CD4-positive, alpha-beta memory T cell (primary cell): ENCODE measurements around the gene EPHA8. TPM values are rescaled to one million over a fixed set of nuclear protein-coding genes. Genes with fewer than 3 reads are reported as not detected.

ENCODE experiments used
- CTCF ChIA-PET: fragments of 350-600 bp; sonication (Branson Sonifier 250); formaldehyde crosslinking; loops from one replicate; lab custom pipeline; 2021; ENCODE audit warnings: inconsistent platforms; ENCODE audit not compliant: partially characterized antibody; lab: Charles Lee
- POLR2A ChIA-PET: fragments of 350-600 bp; sonication (Branson Sonifier 250); formaldehyde crosslinking; loops from one replicate; lab custom pipeline; 2021; ENCODE audit not compliant: partially characterized antibody; lab: Charles Lee
- DNase-seq, 5 donors: peaks; one replicate each; pipeline versions ENCODE4 v3.0.0 to v3.0.0-alpha.2; 2020 to 2022; ENCODE audit warnings: mixed read lengths in 1 of 5
- H3K27ac ChIP-seq: one replicate; pipeline ENCODE4 v1.7.0; 2013; ENCODE audit warnings: low read depth, low read length
- H3K27me3 ChIP-seq: 2 replicates; pipeline ENCODE4 v1.7.0; 2013; ENCODE audit warnings: mild to moderate bottlenecking, low read length, moderate library complexity; ENCODE audit not compliant: insufficient read depth
- H3K36me3 ChIP-seq: 2 replicates; pipeline ENCODE4 v1.7.0; 2013; ENCODE audit warnings: mild to moderate bottlenecking, low read length, moderate library complexity; ENCODE audit not compliant: insufficient read depth
- H3K4me1 ChIP-seq: 2 replicates; pipeline ENCODE4 v1.7.0; 2013; ENCODE audit warnings: mild to moderate bottlenecking, low read length, moderate library complexity; ENCODE audit not compliant: insufficient read depth
- H3K4me3 ChIP-seq, 2 donors: one replicate each; pipeline ENCODE4 v1.7.0; 2013; ENCODE audit warnings: low read length in 2 of 2, mild to moderate bottlenecking in 1 of 2
- H3K9me3 ChIP-seq, 2 donors: one replicate each; pipeline ENCODE4 v1.7.0; 2013; ENCODE audit warnings: low read length in 2 of 2, control low read depth in 1 of 2; ENCODE audit not compliant: control insufficient read depth in 1 of 2
- H3K27ac Mint-ChIP-seq, 7 donors: one replicate each; pipeline ENCODE4 v1.8.0; 2020 to 2021; ENCODE audit warnings: mixed read lengths in 7 of 7, mild to moderate bottlenecking in 6 of 7, inconsistent platforms in 3 of 7, moderate library complexity in 3 of 7
- H3K27me3 Mint-ChIP-seq, 2 donors: one replicate each; pipeline ENCODE4 v1.8.0; 2020 to 2021; ENCODE audit warnings: mixed read lengths in 2 of 2
- H3K36me3 Mint-ChIP-seq, 2 donors: one replicate each; pipeline ENCODE4 v1.8.0; 2020 to 2021; ENCODE audit warnings: mixed read lengths in 2 of 2, inconsistent platforms in 1 of 2, mild to moderate bottlenecking in 1 of 2
- H3K4me1 Mint-ChIP-seq, 4 donors: one replicate each; pipeline ENCODE4 v1.8.0; 2020 to 2021; ENCODE audit warnings: mixed read lengths in 4 of 4, mild to moderate bottlenecking in 1 of 4
- H3K4me3 Mint-ChIP-seq, 8 donors: one replicate each; pipeline ENCODE4 v1.8.0; 2020 to 2021; ENCODE audit warnings: mixed read lengths in 8 of 8, mild to moderate bottlenecking in 7 of 8, moderate library complexity in 6 of 8, inconsistent platforms in 3 of 8
- H3K9me3 Mint-ChIP-seq, 8 donors: one replicate each; pipeline ENCODE4 v1.8.0; 2020 to 2021; ENCODE audit warnings: mixed read lengths in 8 of 8, mild to moderate bottlenecking in 5 of 8, inconsistent platforms in 3 of 8, moderate library complexity in 1 of 8
- intact Hi-C: fragments of 100-400 bp; cut with micrococcal nuclease; formaldehyde crosslinking; loops from one replicate; pipeline ENCODE4 v1.15.1; 2023
- polyA plus RNA-seq, 2 donors: library from polyadenylated mRNA; unstranded; fragments of 300-500 nt; fragmentation: Illumina TruSeq; gene quantifications; one replicate each; pipeline ENCODE4 v1.2.3, GENCODE V29; 2021
- total RNA-seq, 2 experiments: library from RNA; stranded (reverse); gene quantifications; one replicate each; pipeline ENCODE4 v1.2.3, GENCODE V29; 2021

The EPHA8 gene
- total and polyA plus RNA-seq, 4 experiments from 2014 or later: not detected

- Histone ChIP-seq H3K4me3 (no peak overlapping the region), H3K36me3 (no peaks in the 10 kb centered on the region), H3K27ac (no peak overlapping the region), H3K27me3 (peaks cover 5% of the 10 kb centered on the region), H3K4me1 (peaks cover 5% of the 10 kb centered on the region), H3K9me3 (no peaks in the 10 kb centered on the region)
- H3K27ac Mint-ChIP-seq: peak overlapping the region in 1 of 7 donors; percentile 62
- no peaks in the 10 kb centered on the region for H3K9me3 Mint-ChIP-seq
- H3K36me3 Mint-ChIP-seq: no peaks in the 10 kb centered on the region
- peaks cover 6 to 21% of the 10 kb centered on the region in 2 donors for H3K27me3 Mint-ChIP-seq
- CTCF ChIA-PET: interaction anchor here (0.6 to 2.5 kb wide), 9 partner anchors 9 to 579 kb away, joined by 3 to 9 read pairs (median 3); no protein-coding TSS in a partner anchor
- POLR2A ChIA-PET: no interaction called here
- intact Hi-C loops: loop anchor here (5.0 kb wide), 1 partner anchor 510 kb away; no protein-coding TSS in a partner anchor
- DNase-seq: peak; percentile 44 to 62 (median 48)
- H3K4me3 Mint-ChIP-seq: no peak overlapping the region
- no peaks in the 10 kb centered on the region for H3K4me1 Mint-ChIP-seq
Observed at GRCh38 chr1:22641906-22642636, 78.8 kb downstream of the EPHA8 start.

- H3K36me3 Mint-ChIP-seq: no peaks in the 10 kb centered on the region
- Histone ChIP-seq H3K27me3 (peaks cover 5% of the 10 kb centered on the region), H3K9me3 (no peaks in the 10 kb centered on the region), H3K36me3 (no peaks in the 10 kb centered on the region), H3K4me3 (no peak within 1 kb of the TSS), H3K4me1 (peaks cover 5% of the 10 kb centered on the region), H3K27ac (no peak within 1 kb of the TSS)
- peaks cover 7 to 16% of the 10 kb centered on the region in 2 donors for H3K27me3 Mint-ChIP-seq
- H3K4me1 Mint-ChIP-seq: no peaks in the 10 kb centered on the region
- H3K27ac Mint-ChIP-seq: no peak within 1 kb of the TSS
- POLR2A ChIA-PET: no interaction called here
- DNase-seq: no peak
- H3K9me3 Mint-ChIP-seq: no peaks in the 10 kb centered on the region
- intact Hi-C loops: loop anchor here (5.0 kb wide), 1 partner anchor 511 kb away; no protein-coding TSS in a partner anchor
- H3K4me3 Mint-ChIP-seq: no peak within 1 kb of the TSS
- CTCF ChIA-PET: no interaction called here
Observed at GRCh38 chr1:22643381-22643780, 80.1 kb downstream of the EPHA8 start, which contains the start of gene C1QC. TSS of gene C1QC (plus strand) at chr1:22643633. CDS start at chr1:22644024, 391 bp downstream.

DNA sequence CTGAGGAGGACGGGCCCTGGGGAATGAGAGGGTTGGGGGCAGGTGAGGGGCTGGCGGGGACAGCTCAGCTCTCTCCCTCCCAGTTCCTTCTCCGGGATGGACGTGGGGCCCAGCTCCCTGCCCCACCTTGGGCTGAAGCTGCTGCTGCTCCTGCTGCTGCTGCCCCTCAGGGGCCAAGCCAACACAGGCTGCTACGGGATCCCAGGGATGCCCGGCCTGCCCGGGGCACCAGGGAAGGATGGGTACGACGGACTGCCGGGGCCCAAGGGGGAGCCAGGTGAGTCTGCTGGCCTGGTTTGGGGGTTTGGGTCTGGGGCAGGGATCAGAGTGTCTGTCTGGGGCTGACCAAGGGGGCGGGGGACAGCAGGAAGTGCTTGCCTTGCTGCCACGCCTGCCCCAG is 80.6 kb downstream of the EPHA8 start:
- Histone ChIP-seq H3K27me3 (peaks cover 5% of the 10 kb centered on the region), H3K4me1 (peaks cover 5% of the 10 kb centered on the region), H3K36me3 (no peaks in the 10 kb centered on the region), H3K4me3 (no peak overlapping the region), H3K27ac (no peak overlapping the region), H3K9me3 (no peaks in the 10 kb centered on the region)
- H3K4me3 Mint-ChIP-seq: no peak overlapping the region
- ChIA-PET CTCF (no interaction called here), POLR2A (no interaction called here)
- H3K9me3 Mint-ChIP-seq: no peaks in the 10 kb centered on the region
- no peaks in the 10 kb centered on the region for H3K4me1 Mint-ChIP-seq
- peaks cover 7 to 16% of the 10 kb centered on the region in 2 donors for H3K27me3 Mint-ChIP-seq
- H3K36me3 Mint-ChIP-seq: no peaks in the 10 kb centered on the region
- DNase-seq: no peak
- intact Hi-C loops: loop anchor here (5.0 kb wide), 1 partner anchor 512 kb away; no protein-coding TSS in a partner anchor
- no peak overlapping the region for H3K27ac Mint-ChIP-seq

DNA sequence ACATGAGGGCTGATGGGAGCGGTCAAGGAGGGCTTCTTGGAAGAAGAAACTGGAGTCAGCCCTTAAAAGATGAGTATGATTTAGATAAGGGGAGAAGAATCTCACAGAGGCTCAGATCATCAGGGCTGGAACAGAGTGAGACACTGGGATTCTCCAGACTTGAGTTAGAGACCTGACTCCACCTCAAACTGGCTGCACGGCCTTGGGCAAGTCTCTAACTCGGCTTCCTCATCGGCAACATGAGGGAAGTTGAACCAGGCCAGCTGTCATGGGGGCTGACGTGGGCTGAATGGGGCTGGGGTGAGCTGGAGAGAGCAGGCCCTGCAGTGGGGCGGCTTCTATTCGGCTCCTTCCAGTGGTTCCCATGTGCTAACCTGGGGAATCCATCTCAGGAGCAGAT is 82.6 kb downstream of the EPHA8 start:
- Mint-ChIP-seq H3K27me3 (peaks cover 6 to 17% of the 10 kb centered on the region in 2 donors), H3K4me3 (no peak overlapping the region), H3K9me3 (no peaks in the 10 kb centered on the region), H3K36me3 (no peaks in the 10 kb centered on the region), H3K4me1 (no peaks in the 10 kb centered on the region), H3K27ac (peak overlapping the region in 1 of 7 donors; percentile 10)
- POLR2A ChIA-PET: no interaction called here
- Histone ChIP-seq H3K9me3 (no peaks in the 10 kb centered on the region), H3K4me3 (no peak overlapping the region), H3K36me3 (no peaks in the 10 kb centered on the region), H3K27me3 (peaks cover 5% of the 10 kb centered on the region), H3K27ac (no peak overlapping the region), H3K4me1 (peaks cover 5% of the 10 kb centered on the region)
- intact Hi-C loops: no loop called here
- CTCF ChIA-PET: interaction anchor here (1.2 kb wide), 1 partner anchor 515 kb away, joined by 3 read pairs; no protein-coding TSS in a partner anchor
- no peak for DNase-seq

- no peaks in the 10 kb centered on the region for H3K9me3 Mint-ChIP-seq
- Histone ChIP-seq H3K4me1 (peaks cover 5% of the 10 kb centered on the region), H3K27me3 (peaks cover 5% of the 10 kb centered on the region), H3K4me3 (no peak overlapping the region), H3K27ac (no peak overlapping the region), H3K9me3 (no peaks in the 10 kb centered on the region), H3K36me3 (no peaks in the 10 kb centered on the region)
- H3K4me3 Mint-ChIP-seq: no peak overlapping the region
- no peaks in the 10 kb centered on the region for H3K4me1 Mint-ChIP-seq
- H3K27ac Mint-ChIP-seq: no peak overlapping the region
- H3K36me3 Mint-ChIP-seq: no peaks in the 10 kb centered on the region
- ChIA-PET CTCF (interaction anchor here (1.2 kb wide), 1 partner anchor 515 kb away, joined by 3 read pairs; no protein-coding TSS in a partner anchor), POLR2A (no interaction called here)
- H3K27me3 Mint-ChIP-seq: peaks cover 4 to 13% of the 10 kb centered on the region in 2 donors
- no peak for DNase-seq
- intact Hi-C loops: no loop called here
Observed at GRCh38 chr1:22646384-22646783, 83.1 kb downstream of the EPHA8 start.

GRCh38 chr1:22650089-22650693 is 86.9 kb downstream of the EPHA8 start:
- Histone ChIP-seq H3K27me3 (no peaks in the 10 kb centered on the region), H3K36me3 (no peaks in the 10 kb centered on the region), H3K4me3 (no peak overlapping the region), H3K9me3 (no peaks in the 10 kb centered on the region), H3K4me1 (no peaks in the 10 kb centered on the region), H3K27ac (no peak overlapping the region)
- Mint-ChIP-seq H3K36me3 (no peaks in the 10 kb centered on the region), H3K9me3 (peaks cover 0 to 2% (median 0%) of the 10 kb centered on the region in 8 donors), H3K27me3 (peaks cover 7 to 9% of the 10 kb centered on the region in 2 donors), H3K27ac (no peak overlapping the region), H3K4me1 (no peaks in the 10 kb centered on the region), H3K4me3 (no peak overlapping the region)
- POLR2A ChIA-PET: no interaction called here
- CTCF ChIA-PET: no interaction called here
- intact Hi-C loops: no loop called here
- no peak for DNase-seq
